SIG-M5 treated with dmso at 0.1 percent for 504 hours (cell line): ENCODE results near the gene LIMA1.
"Not testable (repeated sequence)": the region's sequence is repeated elsewhere in the genome, so short reads cannot be mapped to it uniquely, and the experiment has no call there.

Experiments
- DNase-seq: peaks from one replicate; lab custom pipeline; 2025; ENCODE audit not compliant: unreplicated experiment; lab: John Stamatoyannopoulos, UW

Gene LIMA1

GRCh38 chr12:50287271-50287670 is 4.0 kb upstream of the LIMA1 start:
- no peak for DNase-seq

- no peak for DNase-seq
Measured at GRCh38 chr12:50285253-50285652, 1.9 kb upstream of the LIMA1 start.

- no peak for DNase-seq
Measured at GRCh38 chr12:50282721-50283228, 545 bp downstream of the LIMA1 start.

- no peak for DNase-seq
Measured at GRCh38 chr12:50279501-50279900, 3.8 kb downstream of the LIMA1 start.

- no peak for DNase-seq
Measured at GRCh38 chr12:50276912-50277671, 6.2 kb downstream of the LIMA1 start.

DNA sequence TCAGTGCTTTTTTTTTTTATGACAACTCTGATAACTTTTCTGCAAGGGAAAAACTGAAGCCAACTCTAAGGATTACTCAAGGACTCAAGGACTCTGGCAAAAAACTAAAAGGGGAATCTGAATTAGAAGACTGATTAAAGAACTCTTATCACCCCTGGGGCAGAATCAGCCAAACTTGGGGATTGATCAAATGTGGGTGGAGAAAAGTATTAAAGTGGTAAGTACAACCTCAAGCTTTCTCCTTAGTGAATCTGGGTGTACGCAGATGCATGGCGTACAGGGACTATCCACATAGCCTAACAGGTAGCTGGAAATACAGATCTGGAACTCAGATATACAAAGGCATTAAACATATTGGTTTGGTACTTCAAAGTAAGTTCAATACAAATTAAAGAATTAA is 7.3 kb downstream of the LIMA1 start:
- no peak for DNase-seq

DNA sequence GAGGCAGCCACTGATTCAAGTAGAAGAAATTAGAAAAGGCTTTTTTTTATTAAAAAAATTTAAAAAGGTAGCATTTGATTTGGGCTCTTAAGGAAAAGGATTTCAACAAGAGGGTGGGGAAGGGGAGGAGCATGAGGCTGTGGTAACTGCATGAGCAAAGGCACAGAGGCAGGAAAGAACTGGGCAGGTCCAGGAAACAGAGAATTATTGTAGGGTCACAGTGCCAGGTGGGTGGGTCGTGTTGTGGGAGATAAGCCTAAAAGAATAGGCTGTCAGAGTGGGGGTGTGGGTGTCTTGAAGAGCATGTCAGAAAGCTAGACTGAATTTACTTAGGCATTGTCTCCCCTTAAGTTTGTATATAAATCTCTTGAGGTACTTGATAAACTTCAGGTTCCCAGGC is 7.8 kb downstream of the LIMA1 start:
- DNase-seq, result no peak

DNA sequence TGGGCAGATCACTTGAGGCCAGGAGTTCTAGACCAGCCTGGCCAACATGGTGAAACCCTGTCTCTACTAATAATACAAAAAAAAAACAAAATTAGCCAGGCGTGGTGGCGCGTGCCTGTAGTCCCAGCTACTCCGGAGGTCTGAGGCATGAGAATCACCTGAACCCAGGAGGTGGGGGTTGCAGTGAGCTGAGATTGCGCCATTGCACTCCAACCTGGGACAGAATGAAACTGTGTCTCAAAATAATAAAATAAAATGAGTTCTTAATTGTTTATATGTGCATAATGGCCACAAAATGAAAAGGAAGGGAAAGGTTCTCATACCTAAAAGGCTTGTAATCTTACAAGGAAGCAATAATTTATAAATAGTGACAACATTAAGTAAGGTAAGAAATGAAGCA is 8.2 kb downstream of the LIMA1 start:
- DNase-seq, result not testable (repeated sequence)

DNA sequence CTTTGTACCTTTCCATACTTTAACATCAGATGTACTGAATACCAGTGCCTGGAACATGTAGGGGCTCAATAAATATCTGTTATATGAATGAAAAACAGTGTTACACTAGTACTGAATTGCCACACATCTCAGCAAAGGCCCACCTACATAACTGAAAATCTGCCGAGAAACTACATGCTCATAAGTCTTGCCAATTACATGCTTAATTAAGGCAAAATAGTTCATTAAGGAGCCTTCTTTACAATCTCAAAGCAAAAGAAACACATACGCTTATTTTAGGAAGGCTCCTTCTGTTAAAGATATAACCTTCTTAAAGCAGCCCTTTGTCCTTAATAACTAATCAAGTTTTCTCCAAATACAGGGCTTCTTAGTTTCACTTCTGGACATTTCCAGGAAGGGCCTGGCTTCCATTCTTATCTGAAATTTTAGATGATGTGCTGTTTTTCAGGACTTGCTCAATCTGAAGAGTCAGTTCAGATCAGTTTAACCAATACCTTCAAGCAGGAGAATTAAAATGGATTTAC is 11.5 kb downstream of the LIMA1 start:
- DNase-seq, result no peak

DNA sequence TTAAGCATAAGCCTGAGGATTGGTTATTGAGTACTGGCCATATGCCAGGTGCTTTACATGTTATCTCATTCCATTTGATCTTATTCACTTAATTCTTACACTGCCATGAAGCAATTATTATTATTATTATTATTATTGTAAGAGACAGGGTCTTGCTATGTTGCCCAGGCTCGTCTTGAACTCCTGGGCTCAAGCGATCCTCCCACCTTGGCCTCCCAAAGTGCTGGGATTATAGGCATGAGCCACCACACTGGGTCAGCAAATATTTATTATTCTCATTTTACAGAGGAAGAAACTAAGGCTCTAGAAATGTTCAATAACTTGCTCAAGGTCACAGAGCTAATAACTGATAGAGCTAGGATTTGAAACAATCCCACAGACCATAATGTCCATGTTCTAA is 14.8 kb downstream of the LIMA1 start:
- no peak for DNase-seq

DNA sequence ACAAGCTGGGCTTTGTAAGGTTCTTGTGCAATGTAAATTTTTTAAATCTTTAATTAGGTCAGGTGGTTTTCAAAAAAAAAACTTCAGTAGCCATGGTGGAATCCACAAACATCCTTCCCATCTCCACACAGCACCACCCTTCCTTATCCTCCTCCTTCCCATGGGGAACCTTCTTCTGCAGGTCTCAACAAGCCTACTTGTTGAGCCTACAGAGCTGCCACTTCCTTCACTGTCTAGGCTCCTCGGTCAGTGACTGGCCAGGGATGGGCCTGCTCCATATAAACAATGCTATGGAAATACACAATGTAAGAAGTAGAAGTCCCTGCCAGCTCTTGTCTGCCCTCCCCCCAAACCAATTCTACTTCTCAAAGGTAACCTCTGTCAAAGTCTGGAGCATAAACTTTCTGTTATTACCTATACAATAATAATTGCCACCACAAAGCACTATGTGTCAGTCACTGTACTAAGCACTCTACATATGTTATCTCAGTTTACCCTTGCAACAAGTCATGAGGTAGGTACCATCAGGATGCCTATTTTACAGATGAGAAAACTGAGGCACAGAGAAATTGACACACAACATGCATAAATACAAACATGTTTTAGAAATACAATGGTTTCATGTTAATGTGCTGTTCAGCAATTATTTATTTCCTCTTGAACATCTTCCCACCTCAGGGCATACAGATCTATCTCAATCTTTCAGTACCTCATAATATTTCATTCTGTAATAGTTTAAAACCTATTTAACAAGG is 17.4 kb downstream of the LIMA1 start:
- no peak for DNase-seq

GRCh38 chr12:50263832-50264231 is 19.5 kb downstream of the LIMA1 start:
- DNase-seq, result no peak

GRCh38 chr12:50261654-50262053 is 21.7 kb downstream of the LIMA1 start:
- no peak for DNase-seq

DNA sequence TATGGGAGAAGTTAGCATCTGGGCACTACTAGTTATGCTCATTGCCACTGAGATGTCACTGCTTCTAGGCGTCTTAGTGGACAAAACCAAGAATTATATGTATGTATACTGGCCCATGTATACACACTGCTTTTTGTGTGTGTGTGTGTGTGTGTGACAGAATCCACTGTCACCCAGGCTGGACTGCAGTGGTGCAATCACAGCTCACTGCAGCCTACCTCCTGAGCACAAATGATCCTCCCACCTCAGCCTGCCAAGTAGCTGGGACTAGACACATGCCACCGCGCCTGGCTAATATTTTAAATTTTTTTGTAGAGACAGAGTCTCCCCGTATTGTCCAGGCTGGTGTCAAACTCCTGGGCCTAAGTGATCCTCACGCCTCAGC is 25.2 kb downstream of the LIMA1 start:
- no peak for DNase-seq

DNA sequence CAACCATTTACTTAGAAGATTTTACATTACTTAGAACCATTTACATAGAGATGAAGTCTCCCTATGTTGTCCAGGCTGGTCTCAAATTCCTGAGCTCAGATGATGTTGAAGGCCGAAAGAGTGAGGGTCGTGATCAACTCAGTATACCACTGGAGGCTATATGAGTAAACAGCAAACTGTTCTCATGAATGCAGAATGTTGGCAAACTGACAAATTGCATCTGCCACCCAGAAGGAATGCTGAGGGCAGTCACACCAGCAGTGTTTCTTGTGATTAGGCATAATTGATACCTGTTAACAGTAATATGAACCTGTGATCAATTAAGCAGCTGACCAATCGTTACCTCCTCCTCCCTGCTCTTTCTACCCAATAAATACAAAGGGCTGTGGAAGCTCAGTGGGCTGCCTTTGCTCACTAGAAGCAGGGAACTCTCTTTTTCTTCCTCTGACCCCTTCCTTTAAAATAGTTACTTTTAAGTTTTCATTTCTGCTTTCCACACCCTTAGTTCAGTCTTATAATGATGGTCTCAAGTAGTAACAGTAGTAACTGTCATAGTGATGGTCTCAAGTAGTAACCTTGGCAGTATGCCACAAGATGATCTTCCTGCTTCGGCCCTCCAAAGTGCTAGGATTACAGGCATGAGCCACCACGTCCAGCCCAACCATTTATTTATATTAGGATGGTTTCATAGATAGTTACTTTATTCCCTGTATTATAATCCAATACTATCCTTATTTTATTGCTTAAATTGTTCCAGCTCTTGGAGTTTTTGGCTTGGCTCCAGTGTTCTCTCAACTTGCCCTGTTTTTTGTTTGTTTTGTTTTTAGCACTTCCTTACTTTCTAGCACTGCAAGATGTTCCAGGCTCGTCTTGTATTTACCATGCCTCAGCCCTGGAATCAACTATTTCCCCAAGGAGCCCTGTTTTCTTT is 25.8 kb downstream of the LIMA1 start:
- DNase-seq, result peak; percentile 61

- no peak for DNase-seq
Measured at GRCh38 chr12:50256761-50257160, 26.6 kb downstream of the LIMA1 start.

- DNase-seq, result no peak
Measured at GRCh38 chr12:50252977-50253602, 30.2 kb downstream of the LIMA1 start.

GRCh38 chr12:50251619-50252252 is 31.6 kb downstream of the LIMA1 start:
- peak; percentile 61 for DNase-seq

DNA sequence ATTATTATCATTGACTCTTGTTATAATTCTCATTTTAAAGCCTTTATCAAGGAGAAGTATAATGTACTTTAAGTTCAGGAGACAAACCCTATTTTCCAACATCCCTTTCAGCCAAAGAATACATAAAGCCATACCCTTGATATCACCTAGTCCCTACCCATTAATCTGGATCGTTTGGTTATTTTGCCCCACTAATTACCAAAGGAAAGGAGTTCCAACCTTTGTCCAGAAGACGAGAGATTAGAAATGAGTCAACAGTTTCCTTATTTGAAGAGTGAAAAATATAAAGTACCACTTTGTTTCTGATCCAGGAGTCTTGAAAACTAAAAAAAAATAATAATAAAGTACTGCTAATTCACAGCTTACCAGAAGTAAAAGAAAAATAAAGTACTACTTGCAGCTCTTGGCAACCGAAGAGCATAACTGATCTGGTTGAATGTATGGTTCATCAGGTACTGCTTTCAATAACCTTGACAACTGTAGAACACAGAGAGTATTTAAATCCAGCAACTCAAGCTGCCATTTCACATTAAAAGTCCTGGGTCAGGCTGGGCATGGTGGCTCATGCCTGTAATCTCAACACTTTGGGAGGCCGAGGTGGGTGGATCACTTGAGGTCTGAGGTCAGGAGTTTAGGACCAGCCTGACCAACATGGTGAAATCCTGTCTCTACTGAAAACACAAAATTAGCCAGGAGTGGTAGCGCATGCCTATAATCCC is 33.7 kb downstream of the LIMA1 start:
- DNase-seq, result no peak
